SKM-1 treated with dmso at 0.1 percent for 144 hours (cell line): ENCODE measurements around the gene NR2F1-AS1.

Source experiments
- DNase-seq: peaks from one replicate; lab custom pipeline; 2025; ENCODE audit not compliant: unreplicated experiment; lab: John Stamatoyannopoulos, UW

NR2F1-AS1 gene

DNA sequence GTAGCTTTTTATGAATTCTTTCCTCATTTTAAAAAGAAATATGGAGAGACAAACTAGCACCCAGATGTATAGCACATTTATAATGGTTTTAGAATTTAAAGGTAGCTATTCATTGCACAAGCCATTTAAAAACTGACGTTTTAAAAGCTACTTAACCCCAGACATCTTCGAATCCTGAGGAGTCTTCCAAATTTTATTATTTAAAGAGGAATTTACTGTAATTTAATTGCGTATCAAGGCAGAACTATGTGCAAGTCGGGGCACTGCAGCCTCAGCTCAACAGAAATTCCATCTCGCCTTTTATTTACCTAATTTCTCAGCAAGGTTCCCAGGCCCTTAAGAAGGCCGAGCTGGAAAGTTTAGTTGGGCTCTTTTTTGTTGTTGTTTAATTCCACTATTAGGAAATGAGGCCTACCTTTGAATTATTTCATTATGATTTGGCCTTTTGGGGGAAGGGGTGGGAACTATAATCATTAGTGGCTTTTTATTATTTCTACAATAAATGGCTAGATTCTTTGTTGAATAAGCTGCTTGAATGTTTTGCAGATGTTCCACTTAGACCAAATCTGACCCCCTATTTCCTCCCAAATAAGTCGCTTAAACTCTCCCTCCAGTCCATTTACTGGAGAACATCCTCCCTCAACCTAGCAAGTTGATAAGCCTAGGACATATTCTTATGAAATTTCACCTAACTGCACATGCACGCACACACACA is 22.2 kb upstream of the NR2F1-AS1 start:
- no peak for DNase-seq

DNA sequence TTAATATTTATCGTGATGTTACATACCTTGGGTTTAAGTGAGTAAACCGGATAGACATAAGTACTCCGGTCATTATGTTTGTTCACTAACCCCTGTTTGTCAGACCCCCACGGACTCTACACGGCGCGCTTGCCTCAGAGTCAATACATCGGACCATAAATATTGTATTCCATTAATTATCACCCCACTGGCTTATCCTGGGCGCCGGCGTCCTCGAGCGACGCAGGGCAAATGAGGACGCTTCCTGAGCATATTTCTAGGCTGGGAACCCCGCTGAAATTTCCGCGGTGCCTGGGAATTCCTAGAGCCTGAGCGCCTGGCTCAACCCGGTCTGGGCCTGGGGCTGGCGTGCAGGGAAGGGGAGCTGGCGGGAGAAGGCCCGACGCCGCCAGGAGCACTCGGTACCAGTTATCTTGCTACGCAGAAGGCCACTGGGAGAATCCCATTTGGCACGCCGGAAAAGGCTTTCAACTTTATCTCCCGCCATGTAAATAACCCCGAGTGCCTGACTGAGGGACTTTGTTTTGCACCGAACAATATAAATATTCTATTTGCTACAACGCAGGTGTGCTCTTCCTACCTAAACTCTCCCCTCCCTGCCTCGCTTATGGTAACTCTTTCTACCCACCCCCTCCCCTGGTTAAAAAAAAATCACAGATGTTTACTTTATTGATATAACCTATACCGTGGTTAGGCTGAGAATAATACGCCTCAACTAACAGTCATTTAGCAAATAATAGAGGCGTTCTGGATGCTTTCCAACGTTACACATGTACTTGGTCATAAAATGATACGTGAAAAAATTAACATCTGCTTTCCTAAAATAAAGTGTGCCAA is 21.4 kb upstream of the NR2F1-AS1 start:
- no peak for DNase-seq

DNA sequence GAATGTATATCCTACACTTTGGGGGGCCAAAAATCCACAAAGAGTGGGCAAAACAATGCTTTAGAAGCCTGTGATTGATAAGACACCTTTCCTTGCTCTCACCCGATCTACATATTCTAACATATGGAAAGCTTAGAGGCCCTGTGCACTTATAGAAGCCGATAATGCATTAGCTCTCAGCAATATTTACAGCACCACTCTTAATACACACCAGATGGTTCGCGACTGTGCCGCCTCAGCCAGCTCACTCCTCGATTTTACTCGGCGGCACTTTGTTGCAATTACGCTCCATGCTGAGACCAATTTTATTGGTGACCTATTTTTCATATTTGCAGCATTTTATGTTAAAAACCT is 20.8 kb upstream of the NR2F1-AS1 start:
- no peak for DNase-seq

DNA sequence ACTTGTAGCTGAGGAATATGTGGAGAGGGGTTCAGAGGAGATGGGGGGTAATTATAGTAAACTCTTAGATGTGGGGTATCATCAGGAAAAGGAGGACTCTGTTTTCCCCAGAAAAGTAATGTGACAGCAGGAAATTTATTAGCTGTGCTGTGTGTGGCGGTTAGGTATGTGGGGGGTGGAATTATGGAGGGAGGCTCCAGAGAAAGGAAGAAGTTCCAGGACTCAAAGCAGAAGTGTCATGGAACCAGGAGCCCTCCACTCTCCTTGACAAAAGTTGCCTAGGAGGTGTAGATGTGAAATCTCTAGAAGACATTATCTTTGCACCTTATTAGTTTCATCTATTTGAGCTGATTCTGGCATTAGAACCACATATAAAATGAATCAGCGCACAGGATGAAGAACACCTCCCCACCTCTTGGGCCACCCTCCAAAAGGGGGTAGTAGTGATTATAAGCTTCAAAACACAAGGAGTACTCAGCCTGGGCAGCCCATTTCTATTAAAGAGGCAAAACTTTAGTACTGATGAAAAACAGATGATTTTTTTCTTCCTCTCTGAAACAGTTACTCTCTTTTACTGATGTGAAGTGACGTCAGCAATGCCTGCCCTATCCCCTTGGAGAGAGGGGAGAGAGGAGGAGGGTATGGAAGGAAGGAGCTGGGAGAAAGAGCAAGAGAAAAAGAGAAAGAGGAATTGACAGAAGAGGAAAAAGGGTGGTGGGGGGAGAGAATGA is 20.2 kb upstream of the NR2F1-AS1 start:
- no peak for DNase-seq

DNA sequence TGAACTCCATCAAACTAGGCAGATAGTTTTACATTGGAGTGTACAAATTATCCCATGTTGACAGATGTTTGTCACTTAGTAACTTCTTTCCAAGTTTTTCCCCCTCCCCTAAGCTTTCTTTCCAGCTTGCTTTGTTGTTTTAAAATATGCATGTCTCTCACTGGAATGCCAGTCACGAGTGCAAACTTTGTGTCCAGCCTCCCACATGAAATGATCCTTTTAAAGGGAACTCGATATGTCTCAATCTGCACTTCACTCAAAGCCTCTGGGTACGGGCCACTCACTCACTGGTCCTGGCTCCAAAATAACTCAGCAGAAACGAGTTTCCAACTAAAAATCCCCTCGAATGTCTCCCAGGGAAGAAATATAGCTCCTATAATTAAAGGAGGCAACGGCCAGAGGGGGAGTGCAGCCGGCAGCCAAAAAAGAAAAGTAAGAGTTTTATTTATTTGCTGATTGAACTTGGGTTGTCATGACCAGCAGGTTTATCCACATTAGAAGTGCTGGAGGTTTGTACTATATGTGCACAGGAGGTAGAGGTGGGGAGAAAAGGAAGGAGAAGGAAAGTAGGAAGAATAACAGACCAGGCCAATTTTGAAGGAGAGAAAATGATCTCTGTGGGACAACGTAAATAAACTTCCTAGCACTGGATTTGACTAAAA is 19.5 kb upstream of the NR2F1-AS1 start:
- no peak for DNase-seq

DNA sequence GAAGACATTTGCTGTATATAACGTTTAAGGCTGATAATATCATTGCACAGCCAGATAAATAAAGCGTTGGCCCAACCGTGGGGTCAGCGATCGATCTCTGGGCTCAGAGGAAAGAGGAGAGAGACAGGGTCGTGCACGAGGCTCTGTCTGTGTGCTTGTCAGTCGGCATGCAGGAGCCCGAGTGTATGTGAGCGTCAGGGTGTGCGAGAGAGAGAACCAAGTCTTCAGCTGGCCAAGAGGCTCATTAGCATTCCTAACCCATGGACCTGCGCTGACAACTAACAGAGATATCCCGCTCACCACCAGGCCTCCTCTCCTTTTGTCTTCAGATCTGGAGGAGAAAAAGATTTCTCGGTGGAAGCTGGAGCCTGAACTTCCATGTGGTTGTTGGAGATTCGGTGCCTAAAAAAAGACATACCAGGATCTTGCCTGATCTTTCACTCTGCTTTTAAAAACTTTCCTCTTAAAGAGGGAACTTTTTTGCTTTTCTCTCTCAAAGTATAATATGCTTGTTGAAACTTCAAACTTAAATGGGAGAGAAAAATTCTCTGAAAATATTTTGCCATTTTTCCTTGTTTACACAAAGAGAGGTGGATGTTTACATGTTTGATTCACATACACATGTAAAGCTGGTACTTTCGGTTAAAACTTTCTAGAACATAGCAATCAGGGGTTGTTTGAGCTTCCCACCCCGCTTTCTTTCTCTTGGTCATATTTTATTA is 18.5 kb upstream of the NR2F1-AS1 start:
- no peak for DNase-seq

DNA sequence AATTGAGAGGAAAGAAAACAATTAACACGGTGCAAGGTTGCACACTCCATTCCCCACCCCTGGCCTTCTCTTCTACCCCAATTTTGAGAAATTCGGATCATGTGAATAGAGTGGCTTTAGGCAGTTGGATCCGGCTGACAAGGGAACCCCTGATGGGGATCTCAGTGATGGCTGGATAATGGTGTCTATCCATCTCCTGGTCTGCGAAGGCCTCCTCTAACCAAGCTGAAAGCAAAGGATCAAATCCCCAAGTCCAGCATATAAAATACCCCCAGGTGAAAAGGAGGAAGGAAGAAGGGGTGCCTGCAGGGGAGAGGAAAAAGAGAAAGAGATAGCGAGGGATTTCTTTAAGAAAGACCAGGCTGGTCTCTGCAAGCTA is 18.0 kb upstream of the NR2F1-AS1 start:
- no peak for DNase-seq

DNA sequence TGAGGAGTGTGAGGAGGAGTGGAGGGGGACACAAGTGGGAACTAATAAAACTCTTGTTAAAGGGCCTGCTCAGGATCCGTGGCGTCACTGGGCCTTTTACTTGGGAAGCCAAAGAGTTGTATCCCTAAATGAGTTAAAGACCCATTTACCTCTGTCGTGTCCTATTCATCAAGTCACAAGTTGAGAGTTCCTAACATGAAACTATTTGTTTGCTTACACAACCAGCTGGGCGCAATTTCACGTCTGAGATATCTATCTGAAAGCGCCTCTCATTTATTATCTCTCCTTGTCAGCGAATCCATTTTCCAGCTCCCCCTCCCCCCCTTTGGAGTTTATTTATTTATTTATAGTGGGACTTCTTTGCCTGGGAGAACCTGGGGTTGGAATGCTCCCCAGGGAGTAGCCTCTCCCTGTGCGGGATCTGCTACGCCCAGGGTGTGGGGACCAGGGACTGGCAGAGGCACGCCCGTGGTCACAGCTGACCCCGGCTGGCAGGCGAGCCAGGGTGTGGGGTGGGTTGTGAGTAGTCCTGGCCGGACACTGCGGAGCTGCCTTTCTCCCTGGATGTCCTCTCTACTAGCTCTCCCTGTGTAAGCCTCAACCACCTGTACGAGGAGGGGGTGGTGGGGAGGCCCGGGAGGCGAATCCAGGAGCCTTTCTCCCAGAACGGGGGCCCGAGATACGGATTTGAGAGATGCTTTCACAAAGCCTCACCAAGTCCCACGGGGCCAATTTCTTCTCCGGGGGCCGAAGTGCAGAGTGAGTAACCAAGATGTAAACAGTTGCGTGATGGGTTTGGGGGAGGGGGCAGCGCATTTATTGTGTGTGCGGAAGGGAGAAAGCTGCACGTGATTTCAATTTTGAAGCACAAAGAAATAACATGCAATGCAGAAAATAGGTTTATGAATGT is 17.3 kb upstream of the NR2F1-AS1 start:
- no peak for DNase-seq

DNA sequence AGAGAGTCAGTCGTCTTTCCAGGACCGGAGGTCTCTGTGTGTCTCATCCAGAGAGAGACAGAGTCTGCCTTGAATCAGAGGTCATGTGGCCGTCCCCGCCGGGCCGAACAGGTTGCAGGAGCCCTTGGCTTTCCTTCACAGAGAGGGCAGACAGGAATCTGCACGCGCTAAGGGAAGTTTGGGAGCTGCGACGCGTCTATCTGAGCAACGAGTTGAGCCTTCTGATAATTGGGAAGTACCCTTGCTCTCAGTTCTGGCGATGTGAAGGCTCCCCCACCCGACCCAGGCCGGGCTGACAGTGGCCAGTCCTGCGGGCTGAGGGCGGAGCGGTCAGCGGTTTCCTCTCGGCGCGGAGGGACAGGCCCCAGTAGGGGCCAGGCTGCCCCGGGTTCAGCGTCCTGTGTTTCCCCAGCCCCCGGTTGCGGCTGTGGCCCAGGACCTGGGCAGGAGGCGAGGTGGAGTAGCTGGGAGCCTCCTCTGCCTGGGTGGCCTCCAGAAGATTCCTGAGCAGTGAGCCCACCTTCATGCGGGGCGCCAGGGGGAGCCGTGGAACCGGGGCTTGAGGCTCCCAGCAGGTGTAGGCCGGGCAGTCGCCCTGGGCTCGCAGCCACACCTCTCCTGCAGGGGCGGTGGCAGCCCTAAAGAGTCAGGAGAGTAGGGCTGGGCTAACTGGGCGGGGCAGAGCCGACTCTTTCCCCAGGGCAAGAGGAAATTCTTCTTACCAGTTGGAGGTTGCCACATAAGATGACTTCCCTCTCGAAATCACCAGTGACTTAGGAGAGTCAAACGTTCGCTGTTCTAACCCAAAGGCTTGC is 15.9 kb upstream of the NR2F1-AS1 start:
- no peak for DNase-seq

DNA sequence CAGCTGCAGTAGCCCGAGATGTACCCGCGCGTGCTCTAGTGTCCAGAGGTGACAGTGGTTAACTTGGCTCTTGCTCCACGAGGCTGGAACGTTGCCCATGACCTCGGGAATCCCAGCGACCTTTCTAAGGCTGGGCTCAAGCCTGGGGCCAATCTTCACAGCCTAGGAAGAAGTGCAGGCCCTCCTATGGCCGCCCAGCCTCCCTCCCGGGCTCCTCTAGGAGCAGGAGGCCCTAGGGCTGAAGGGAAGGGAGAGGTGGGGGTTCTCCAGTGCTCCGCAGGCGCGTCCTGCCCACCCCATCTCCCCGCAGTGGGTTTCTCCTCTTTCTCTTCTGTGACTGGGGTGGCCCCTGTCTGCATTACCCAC is 15.3 kb upstream of the NR2F1-AS1 start:
- no peak for DNase-seq

DNA sequence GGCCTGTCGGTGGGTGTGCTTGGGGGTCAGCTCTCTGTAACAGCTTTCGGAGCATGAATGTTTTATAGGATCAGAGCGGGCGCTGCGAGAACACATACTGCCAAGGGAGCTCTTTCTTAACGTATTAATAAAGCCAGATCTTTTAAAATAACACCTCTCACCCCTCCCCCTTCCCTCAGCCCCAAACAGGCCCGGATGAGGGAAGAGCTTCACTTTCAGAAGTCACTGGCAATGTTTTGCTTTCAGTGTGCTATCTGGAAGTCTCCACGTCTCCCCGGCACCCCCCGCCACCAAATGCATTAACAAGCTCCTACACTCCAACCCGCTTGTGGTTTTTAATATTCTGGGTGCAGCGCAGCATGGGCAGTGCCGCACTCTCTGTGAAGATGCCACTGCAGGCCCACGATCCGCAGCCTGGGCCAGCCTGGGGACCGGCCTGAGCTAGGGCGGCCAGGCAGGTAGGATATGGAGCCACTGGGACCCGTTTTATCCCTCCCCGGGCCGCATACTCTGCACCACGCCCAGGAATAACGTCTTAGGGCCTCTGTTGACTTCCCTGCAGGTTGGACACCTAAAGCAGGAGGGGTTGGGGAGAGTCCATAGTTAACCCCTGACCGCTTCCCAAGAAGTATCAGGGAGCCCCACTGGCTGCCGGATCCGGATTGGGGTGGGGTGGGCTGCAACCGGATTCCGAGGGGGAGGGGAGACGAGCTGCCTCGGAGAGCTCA is 14.6 kb upstream of the NR2F1-AS1 start:
- no peak for DNase-seq

DNA sequence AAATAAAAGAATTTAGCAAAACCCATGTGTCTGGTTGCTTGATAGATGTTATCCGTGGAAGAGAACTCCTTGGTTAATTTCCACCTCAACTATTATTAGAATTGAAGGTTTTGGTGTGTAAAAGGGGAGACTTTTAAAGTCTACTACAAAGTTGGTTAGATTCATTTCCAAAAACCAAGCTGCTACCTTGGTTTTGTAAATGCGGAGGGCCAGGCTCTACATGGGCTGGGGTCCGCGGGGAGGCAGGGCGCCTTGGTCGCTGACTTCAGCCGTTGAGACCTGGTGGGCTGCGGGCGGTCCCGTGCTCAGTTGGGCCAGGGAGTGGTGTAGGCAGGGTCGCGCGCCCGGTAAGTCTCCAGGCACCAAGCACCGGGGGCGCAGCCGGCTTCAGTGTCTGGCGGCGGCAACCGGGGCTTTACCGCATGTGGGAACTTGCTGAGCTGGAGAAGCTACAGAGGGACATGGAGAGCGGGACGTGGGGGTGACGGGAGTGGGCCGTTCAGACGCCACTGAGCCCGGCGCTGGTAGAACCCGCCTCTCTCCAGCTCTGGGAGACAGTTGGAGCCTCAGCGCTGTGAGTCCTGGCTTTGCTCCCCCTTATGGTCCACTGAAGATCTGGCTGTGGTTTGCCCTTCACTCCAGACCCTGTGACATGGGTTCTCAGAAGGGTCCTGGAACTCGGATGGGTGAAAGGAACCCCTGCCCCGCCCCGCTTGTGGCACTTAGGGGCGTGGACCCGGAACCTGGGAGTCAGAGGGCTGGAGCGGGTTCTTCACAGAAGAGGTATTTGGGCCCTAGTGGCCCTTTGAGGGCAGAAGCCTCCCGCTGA is 13.8 kb upstream of the NR2F1-AS1 start:
- no peak for DNase-seq

DNA sequence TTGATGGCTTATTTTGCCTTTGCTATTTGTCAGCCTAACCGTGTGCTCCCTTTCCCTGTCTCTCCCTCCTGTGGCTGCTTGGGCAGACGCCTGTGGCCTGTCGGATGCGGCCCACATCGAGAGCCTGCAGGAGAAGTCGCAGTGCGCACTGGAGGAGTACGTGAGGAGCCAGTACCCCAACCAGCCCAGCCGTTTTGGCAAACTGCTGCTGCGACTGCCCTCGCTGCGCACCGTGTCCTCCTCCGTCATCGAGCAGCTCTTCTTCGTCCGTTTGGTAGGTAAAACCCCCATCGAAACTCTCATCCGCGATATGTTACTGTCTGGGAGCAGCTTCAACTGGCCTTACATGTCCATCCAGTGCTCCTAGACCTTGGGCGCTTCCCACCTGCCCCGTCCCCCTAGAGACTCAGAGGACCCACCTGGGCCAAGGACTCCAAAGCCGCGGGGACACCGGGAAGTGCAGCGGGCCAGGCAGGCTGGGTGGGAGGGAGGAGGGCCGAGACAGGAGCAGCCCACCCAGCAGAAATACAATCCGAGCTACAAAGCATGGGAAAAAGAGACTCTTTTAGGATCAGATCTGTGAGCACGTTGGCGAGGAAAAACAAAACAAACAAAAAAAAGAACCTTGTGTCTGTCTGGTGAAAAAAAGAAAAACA is 12.6 kb upstream of the NR2F1-AS1 start:
- no peak for DNase-seq

DNA sequence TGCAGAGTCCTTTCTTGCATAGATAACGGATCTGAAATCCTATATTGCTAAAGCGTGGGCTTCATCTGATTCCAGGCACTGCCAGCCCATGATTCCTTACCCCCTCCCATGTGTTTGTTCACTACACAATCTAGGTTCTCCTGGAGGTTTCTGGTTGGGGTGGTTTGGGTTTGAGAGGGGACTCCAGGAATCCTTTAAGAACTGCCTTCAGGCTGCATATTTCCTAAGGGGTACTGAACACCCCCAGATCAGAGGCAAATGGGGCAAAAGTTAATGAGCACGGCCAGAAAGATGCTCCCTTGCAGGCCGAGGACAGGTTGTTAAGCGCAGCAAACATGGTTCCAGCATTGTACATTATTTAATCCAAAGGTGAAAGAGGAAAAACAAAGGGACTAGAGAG is 11.9 kb upstream of the NR2F1-AS1 start:
- DNase-seq = no peak

DNA sequence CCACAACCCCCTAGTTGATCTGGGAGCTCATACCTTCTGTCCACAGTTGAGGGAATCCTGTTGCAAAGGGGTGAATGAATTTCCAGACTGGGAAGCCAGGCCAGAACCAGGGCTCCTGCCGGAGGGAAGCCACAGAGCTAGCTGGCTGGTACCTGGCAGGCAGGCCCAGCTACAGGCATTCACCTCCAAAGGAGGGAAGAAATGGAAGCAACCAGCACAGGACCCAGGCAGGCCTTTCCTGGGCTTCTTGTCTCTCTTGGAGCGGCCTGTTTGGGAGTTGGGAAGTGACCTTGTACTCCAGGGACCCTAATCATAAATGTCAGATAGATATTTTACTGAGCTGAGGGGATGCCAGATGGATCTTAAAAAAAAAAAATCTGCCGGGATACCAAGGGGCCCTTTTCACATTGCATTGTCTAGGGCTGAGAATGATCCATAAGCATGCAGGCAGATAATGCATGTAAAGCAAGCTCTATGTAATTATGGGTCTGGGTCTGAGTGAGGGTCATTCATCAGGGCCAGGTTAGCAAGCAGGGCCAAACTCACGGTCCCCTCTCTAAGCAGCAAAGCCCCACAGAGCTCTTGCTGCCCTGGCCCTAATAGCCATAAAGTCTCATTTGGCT is 10.4 kb upstream of the NR2F1-AS1 start:
- no peak for DNase-seq

DNA sequence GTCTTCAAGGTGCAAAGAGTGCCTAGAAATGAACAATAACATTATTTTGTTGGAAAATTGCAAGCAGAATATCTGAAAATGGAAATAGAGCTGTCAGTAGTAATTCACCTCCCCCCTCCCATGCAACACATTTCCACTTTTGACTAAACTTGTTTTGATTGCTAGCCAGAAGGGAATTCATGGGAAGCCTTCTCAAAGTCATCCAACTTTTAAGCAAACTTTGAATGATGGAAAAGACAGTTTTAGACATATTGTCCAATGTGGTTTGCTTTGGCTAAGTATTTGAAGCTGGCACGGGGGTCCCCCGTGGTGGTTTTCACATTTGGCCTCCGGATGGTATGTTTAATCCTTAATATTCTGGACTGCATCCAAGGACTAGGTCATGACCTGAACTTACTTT is 9.5 kb upstream of the NR2F1-AS1 start:
- no peak for DNase-seq

DNA sequence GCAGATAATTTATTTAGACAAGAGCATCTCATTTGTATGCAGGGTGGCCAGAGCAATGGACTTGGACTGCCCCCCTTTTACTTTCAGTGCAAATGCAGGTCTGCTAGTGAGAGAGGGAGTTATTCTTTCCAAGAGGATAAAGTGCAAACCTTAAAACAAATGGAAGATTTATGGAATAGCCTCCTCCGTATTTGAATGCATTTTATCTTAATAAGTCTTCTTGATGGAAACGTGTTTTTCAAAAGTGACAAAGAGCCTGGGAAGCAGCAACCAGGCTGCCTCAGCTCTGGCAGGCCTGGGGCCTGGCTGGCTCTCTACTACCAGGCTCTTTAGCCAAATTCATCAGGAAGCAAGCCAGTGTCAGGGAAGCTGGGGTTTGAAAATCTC is 8.8 kb upstream of the NR2F1-AS1 start:
- no peak for DNase-seq
